ENCODE data around the gene CEACAM3.

CEACAM3 gene

DNA sequence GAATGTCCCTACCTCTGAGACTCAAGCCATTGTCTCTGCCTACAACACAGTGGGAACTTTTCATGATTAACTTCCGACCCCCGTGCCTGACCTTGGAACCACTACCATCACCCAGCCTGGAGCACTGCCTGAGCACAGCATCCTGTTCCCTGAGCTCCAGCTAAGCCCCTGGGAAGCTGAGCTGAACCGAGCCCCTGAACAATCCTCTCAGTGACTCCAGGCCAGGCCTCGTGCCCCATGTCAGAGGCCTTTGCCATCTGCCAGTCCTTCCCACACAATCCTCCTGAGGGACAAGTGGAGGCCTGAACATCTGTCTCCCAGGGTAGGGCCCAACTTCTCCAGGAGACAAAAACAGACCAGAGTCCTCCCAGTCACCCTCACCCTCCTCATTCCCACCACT is 17.5 kb downstream of the CEACAM3 start:
- no peaks in the 10 kb centered on the region for H3K27me3 ChIP-seq (ENCODE audit: control insufficient read depth, insufficient read depth, low read length)
- H3K4me3 ChIP-seq (ENCODE audit: low read length), result no peak overlapping the region
- no peaks in the 10 kb centered on the region for H3K36me3 ChIP-seq (ENCODE audit: insufficient read depth, low read length)
- no peak overlapping the region for H3K4me2 ChIP-seq (ENCODE audit: low read length)
- H3K9me3 ChIP-seq (replicated peaks; ENCODE audit: low read length), result no peaks in the 10 kb centered on the region
- H3K9ac ChIP-seq (ENCODE audit: low read depth, low read length), result no peak overlapping the region
- no peaks in the 10 kb centered on the region for H3K4me1 ChIP-seq (ENCODE audit: control insufficient read depth, insufficient read depth, low read length)

DNA sequence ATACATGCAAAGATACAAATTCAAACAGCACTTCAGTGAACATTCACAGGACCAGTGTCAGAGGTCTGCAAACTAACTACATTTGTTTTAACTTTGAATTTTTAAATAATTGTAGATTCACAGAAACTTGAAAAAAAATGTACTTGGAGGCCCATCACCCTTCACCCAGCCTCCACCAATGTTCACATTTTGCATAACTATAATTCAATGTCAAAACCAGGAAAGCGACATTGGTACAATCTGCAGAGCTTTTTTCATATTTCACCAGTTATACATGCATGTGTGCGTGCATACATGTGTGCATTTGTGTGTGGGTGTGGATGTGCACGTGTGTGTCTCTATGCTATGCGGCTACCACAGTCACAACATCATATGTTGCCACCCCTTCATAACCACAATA is 18.9 kb downstream of the CEACAM3 start:
- Histone ChIP-seq H3K4me2 (ENCODE audit: low read length) (no peak overlapping the region), H3K4me1 (ENCODE audit: control insufficient read depth, insufficient read depth, low read length) (no peaks in the 10 kb centered on the region), H3K27me3 (ENCODE audit: control insufficient read depth, insufficient read depth, low read length) (no peaks in the 10 kb centered on the region), H3K4me3 (ENCODE audit: low read length) (no peak overlapping the region), H3K36me3 (ENCODE audit: insufficient read depth, low read length) (no peaks in the 10 kb centered on the region), H3K9ac (ENCODE audit: low read depth, low read length) (no peak overlapping the region), H3K9me3 (replicated peaks; ENCODE audit: low read length) (no peaks in the 10 kb centered on the region)

DNA sequence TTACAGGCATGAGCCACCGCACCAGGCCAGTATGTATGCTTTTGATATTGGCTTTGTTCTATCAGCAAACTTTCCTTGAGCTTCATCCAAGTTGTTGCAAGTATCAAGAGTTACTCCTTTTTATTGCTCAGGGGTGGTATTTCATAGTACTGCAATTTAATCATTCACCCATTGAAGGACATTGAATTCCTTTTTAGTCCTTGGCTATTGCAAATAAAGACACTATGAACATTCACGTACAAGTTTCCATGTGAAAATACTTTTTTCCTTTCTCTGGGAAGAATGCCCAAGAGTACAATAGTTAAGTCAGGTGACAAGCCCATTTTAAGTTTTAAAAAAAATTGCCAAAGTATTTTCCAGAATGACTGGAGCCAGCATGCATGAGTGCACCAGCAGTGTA is 20.4 kb downstream of the CEACAM3 start:
- Histone ChIP-seq H3K9me3 (replicated peaks; ENCODE audit: low read length) (no peaks in the 10 kb centered on the region), H3K4me2 (ENCODE audit: low read length) (no peak overlapping the region), H3K4me3 (ENCODE audit: low read length) (no peak overlapping the region), H3K36me3 (ENCODE audit: insufficient read depth, low read length) (no peaks in the 10 kb centered on the region), H3K27me3 (ENCODE audit: control insufficient read depth, insufficient read depth, low read length) (no peaks in the 10 kb centered on the region), H3K9ac (ENCODE audit: low read depth, low read length) (no peak overlapping the region), H3K4me1 (ENCODE audit: control insufficient read depth, insufficient read depth, low read length) (no peaks in the 10 kb centered on the region)

DNA sequence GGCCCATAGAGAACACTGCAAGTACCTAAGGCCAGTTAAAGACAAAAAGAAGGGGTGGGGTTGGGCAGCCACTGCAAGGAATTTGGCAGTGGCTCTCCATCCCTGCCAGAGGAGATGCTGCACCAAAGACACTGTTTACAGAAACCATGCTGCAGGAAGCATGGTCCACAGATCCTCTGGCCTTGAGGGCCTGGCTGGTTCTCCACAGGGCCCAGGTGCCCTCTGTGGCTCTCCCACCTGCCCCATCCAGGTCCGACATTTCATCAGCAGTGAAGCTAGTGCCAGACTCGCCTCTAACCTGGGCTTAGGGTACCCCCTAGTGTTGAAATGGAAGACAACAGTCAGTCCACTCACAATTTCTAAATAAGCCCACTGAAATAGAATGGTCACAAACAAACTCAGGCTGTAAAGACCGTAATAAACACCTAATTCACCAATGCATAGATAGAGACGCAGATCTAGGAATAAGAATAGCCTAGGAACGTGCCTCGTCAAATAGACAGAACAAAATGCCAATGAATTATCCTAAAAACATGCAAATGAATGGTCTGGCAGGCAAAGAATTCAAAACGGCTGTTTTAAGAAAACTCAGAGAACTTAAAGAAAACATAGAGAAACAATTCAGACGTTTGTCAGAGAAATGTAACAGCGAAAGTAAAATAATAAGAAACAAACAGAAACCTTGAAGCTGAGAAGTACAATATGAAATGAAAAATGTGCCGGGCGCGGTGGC is 24.8 kb downstream of the CEACAM3 start:
- H3K4me2 ChIP-seq (ENCODE audit: low read length), result no peak overlapping the region
- H3K4me3 ChIP-seq (ENCODE audit: low read length), result no peak overlapping the region
- H3K9me3 ChIP-seq (replicated peaks; ENCODE audit: low read length), result no peaks in the 10 kb centered on the region
- no peaks in the 10 kb centered on the region for H3K4me1 ChIP-seq (ENCODE audit: control insufficient read depth, insufficient read depth, low read length)
- H3K9ac ChIP-seq (ENCODE audit: low read depth, low read length), result no peak overlapping the region
- no peaks in the 10 kb centered on the region for H3K27me3 ChIP-seq (ENCODE audit: control insufficient read depth, insufficient read depth, low read length)
- H3K36me3 ChIP-seq (ENCODE audit: insufficient read depth, low read length), result no peaks in the 10 kb centered on the region

DNA sequence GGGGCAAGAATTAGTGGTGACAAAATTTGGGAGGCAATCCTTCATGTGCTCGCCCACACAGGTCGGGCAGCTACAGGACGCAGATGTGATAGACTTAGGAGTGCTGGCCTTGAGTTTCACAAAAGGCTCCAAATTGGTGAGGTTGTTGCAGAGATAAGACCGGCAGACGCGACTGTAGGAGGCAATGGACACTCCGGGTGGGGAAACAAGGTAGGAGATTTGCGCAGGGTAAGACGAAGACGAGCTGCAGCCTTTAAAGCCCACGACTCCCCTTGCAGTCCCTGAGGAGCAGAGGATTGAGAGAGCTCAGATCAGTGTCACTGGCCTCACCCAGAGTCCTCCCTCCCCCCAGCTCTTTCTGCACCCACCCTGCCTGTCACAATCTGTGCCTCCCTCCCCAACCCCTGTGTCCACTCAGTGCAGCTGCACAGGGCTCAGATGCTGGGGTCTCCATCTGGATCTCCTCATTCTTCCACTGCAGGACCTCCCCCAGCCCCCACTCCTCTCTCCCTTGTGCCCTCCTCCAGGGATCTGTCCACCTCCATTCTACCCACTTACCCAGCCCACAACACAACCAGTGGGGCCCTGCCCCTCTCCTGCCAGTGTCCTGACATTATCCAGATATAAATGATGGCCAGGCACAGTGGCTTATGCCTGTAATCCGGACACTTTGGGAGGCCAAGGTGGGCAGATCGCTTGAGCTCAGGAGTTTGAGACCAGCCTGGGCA is 41.8 kb downstream of the CEACAM3 start:
- no peak overlapping the region for H3K4me2 ChIP-seq (ENCODE audit: low read length)
- H3K9ac ChIP-seq (ENCODE audit: low read depth, low read length), result no peak overlapping the region
- H3K36me3 ChIP-seq (ENCODE audit: insufficient read depth, low read length), result no peaks in the 10 kb centered on the region
- H3K4me1 ChIP-seq (ENCODE audit: control insufficient read depth, insufficient read depth, low read length), result no peaks in the 10 kb centered on the region
- H3K4me3 ChIP-seq (ENCODE audit: low read length), result no peak overlapping the region
- H3K9me3 ChIP-seq (replicated peaks; ENCODE audit: low read length), result no peaks in the 10 kb centered on the region
- H3K27me3 ChIP-seq (ENCODE audit: control insufficient read depth, insufficient read depth, low read length), result peaks cover 26% of the 10 kb centered on the region

DNA sequence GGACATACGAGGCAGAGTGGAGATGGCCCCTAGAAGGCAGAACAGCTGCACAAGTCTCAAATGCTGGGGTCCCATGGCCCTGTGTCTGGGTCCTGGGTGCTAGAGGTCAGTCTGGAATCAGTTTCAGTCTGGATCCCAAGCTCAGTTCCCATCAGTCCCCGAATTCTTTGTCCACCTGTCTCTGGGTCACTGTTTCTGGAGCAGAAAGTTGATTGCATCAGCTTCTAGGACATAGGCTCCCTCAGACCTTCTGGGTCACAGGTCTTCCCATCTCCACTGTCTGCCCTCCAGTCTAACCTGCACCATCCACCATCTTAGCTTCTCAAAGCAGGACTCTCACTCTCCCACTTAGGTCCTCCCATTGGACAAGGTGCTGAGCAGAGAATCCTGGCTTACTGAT is 42.8 kb downstream of the CEACAM3 start:
- H3K36me3 ChIP-seq (ENCODE audit: insufficient read depth, low read length), result no peaks in the 10 kb centered on the region
- peaks cover 26% of the 10 kb centered on the region for H3K27me3 ChIP-seq (ENCODE audit: control insufficient read depth, insufficient read depth, low read length)
- no peaks in the 10 kb centered on the region for H3K4me1 ChIP-seq (ENCODE audit: control insufficient read depth, insufficient read depth, low read length)
- H3K4me2 ChIP-seq (ENCODE audit: low read length), result no peak overlapping the region
- H3K9me3 ChIP-seq (replicated peaks; ENCODE audit: low read length), result no peaks in the 10 kb centered on the region
- no peak overlapping the region for H3K4me3 ChIP-seq (ENCODE audit: low read length)
- H3K9ac ChIP-seq (ENCODE audit: low read depth, low read length), result no peak overlapping the region

DNA sequence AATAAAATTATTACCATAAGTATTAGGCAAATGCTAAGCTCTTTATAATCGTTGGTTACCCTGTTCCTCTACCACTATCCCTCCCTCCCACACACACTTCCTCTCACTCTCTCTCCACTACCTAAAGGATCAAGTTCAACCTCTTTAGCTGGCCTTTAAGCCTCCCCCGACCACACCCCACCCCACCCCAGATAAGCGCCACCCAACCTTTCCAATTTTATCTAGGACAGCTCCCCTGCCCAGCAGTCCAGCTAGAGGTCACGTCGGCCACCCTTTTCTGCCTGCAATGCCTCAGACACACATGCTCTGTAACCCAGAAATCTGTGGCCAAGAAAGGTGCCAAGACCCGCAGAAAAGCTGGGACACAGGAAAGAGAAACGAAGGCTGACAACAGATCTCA is 47.0 kb downstream of the CEACAM3 start:
- peaks cover 12% of the 10 kb centered on the region for H3K27me3 ChIP-seq (ENCODE audit: control insufficient read depth, insufficient read depth, low read length)
- H3K9me3 ChIP-seq (replicated peaks; ENCODE audit: low read length), result no peaks in the 10 kb centered on the region
- no peaks in the 10 kb centered on the region for H3K36me3 ChIP-seq (ENCODE audit: insufficient read depth, low read length)
- no peaks in the 10 kb centered on the region for H3K4me1 ChIP-seq (ENCODE audit: control insufficient read depth, insufficient read depth, low read length)
- H3K9ac ChIP-seq (ENCODE audit: low read depth, low read length), result no peak overlapping the region
- no peak overlapping the region for H3K4me3 ChIP-seq (ENCODE audit: low read length)
- no peak overlapping the region for H3K4me2 ChIP-seq (ENCODE audit: low read length)

DNA sequence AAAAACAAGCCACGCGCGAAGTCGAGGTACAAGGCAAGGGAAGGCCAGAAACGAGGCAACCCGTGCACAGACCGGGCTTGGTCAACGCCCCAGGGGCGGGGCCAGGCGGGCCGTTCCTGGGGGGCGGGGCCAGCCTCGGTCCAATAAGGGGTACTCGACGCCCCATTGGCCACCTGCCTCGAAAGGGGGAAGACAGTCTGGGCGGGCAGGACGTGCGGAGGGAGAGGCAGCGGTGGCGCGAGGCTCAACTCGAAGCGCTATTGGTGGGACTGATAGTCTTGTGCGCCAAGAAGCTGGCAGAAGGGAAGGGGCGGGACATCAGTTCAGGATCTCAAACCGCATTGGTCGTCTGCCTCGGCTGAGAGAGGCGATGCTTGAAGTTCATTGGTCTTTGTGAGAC is 48.2 kb downstream of the CEACAM3 start, which contains the start of gene LYPD4:
LYPD4 (minus strand) TSS at position 83 of the 400 bp plus-strand sequence. CDS start 5,398 bp downstream, outside the sequence.
- Histone ChIP-seq H3K9me3 (replicated peaks; ENCODE audit: low read length) (no peaks in the 10 kb centered on the region), H3K4me1 (ENCODE audit: control insufficient read depth, insufficient read depth, low read length) (no peaks in the 10 kb centered on the region), H3K4me2 (ENCODE audit: low read length) (no peak within 1 kb of the TSS), H3K36me3 (ENCODE audit: insufficient read depth, low read length) (no peaks in the 10 kb centered on the region), H3K4me3 (ENCODE audit: low read length) (no peak within 1 kb of the TSS), H3K9ac (ENCODE audit: low read depth, low read length) (no peak within 1 kb of the TSS), H3K27me3 (ENCODE audit: control insufficient read depth, insufficient read depth, low read length) (peaks cover 3% of the 10 kb centered on the region)

DNA sequence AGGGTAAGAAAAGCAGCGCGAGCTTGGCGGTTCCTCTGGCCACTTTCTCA is 48.4 kb downstream of the CEACAM3 start, which contains the start of gene DMRTC2:
DMRTC2 (plus strand) TSS at position 42 of the 50 bp plus-strand sequence. CDS start 2,387 bp downstream, outside the sequence.
- no peaks in the 10 kb centered on the region for H3K36me3 ChIP-seq (ENCODE audit: insufficient read depth, low read length)
- no peaks in the 10 kb centered on the region for H3K4me1 ChIP-seq (ENCODE audit: control insufficient read depth, insufficient read depth, low read length)
- H3K9ac ChIP-seq (ENCODE audit: low read depth, low read length), result no peak within 1 kb of the TSS
- no peak within 1 kb of the TSS for H3K4me2 ChIP-seq (ENCODE audit: low read length)
- peaks cover 4% of the 10 kb centered on the region for H3K27me3 ChIP-seq (ENCODE audit: control insufficient read depth, insufficient read depth, low read length)
- no peak within 1 kb of the TSS for H3K4me3 ChIP-seq (ENCODE audit: low read length)
- no peaks in the 10 kb centered on the region for H3K9me3 ChIP-seq (replicated peaks; ENCODE audit: low read length)

DNA sequence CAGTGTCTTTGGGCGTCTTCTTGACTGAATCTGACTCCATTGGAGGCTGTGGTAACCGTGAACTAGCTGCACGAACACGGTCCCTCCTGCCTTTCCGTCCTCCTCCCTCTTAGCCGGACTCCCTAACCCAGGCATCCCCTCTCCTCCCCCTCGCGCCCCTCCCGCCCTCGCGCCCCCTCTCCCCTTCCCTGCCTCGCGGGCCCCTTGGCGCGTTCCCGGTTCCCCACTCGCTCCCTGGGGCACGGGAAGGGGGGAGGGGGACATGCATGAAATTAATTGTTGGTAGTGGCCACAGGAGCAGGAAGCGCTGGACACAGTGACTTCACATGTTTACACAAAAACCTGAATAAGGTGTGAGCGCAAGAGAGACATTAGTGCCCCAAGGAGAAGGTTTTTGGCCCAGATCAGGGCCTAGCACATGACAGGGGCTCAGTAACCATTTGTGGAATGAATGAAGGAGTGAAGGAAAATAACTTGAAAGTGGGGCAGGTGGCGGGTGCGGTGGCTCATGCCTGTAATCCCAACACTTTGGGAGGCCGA is 48.7 kb downstream of the CEACAM3 start:
- Histone ChIP-seq H3K9ac (ENCODE audit: low read depth, low read length) (no peak overlapping the region), H3K4me3 (ENCODE audit: low read length) (no peak overlapping the region), H3K4me2 (ENCODE audit: low read length) (no peak overlapping the region)

DNA sequence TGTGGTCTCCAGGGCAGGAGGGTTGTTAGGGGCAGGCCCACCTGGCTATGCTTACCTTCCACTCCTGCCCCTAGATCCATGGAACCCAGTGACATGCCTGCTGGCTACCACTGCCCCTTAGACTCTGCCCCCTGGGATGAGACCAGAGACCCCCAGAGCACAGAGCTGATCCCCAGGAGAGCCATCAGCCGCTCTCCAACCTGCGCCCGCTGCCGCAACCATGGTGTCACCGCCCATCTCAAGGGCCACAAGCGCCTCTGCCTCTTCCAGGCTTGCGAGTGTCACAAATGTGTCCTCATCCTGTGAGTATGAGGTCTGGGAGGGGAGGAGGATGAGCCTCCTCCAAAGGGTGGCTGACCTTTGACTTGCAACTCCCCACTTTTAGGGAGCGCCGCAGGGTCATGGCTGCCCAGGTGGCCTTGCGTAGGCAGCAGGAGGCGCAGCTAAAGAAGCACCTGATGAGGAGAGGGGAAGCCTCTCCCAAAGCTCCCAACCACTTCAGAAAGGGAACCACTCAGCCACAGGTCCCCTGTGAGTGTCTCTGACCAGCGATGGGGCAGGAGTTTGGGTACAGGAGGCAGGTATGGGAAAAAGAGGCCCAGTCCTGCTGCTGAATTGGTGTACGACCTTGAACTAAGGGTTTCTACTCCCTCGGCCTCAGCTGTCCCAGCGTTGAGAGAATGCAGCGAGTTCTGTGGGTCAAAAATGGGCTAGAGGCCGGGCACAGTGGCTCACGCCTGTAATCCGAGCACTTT is 51.1 kb downstream of the CEACAM3 start:
- H3K4me1 ChIP-seq (ENCODE audit: control insufficient read depth, insufficient read depth, low read length), result no peaks in the 10 kb centered on the region
- no peaks in the 10 kb centered on the region for H3K36me3 ChIP-seq (ENCODE audit: insufficient read depth, low read length)
- H3K4me2 ChIP-seq (ENCODE audit: low read length), result no peak overlapping the region
- H3K27me3 ChIP-seq (ENCODE audit: control insufficient read depth, insufficient read depth, low read length), result peaks cover 27% of the 10 kb centered on the region
- H3K4me3 ChIP-seq (ENCODE audit: low read length), result no peak overlapping the region
- no peaks in the 10 kb centered on the region for H3K9me3 ChIP-seq (replicated peaks; ENCODE audit: low read length)
- no peak overlapping the region for H3K9ac ChIP-seq (ENCODE audit: low read depth, low read length)

More for the DNA sequence above, 48.7 kb downstream of the CEACAM3 start:
- Histone ChIP-seq H3K4me1 (ENCODE audit: control insufficient read depth, insufficient read depth, low read length) (no peaks in the 10 kb centered on the region), H3K36me3 (ENCODE audit: insufficient read depth, low read length) (no peaks in the 10 kb centered on the region), H3K9me3 (replicated peaks; ENCODE audit: low read length) (no peaks in the 10 kb centered on the region), H3K27me3 (ENCODE audit: control insufficient read depth, insufficient read depth, low read length) (peaks cover 7% of the 10 kb centered on the region)
